Activated CD4-positive, alpha-beta T cell treated with anti-CD3 and anti-CD28 coated beads for 48 hours (primary cell): ENCODE measurements around the gene WASHC4.
A peak's percentile ranks its signal among the peaks of the same experiment; 100 is the strongest.

ENCODE experiments used
- DNase-seq: peaks from one replicate; pipeline ENCODE4 v3.0.0-alpha.2; 2020

The WASHC4 gene, protein sequence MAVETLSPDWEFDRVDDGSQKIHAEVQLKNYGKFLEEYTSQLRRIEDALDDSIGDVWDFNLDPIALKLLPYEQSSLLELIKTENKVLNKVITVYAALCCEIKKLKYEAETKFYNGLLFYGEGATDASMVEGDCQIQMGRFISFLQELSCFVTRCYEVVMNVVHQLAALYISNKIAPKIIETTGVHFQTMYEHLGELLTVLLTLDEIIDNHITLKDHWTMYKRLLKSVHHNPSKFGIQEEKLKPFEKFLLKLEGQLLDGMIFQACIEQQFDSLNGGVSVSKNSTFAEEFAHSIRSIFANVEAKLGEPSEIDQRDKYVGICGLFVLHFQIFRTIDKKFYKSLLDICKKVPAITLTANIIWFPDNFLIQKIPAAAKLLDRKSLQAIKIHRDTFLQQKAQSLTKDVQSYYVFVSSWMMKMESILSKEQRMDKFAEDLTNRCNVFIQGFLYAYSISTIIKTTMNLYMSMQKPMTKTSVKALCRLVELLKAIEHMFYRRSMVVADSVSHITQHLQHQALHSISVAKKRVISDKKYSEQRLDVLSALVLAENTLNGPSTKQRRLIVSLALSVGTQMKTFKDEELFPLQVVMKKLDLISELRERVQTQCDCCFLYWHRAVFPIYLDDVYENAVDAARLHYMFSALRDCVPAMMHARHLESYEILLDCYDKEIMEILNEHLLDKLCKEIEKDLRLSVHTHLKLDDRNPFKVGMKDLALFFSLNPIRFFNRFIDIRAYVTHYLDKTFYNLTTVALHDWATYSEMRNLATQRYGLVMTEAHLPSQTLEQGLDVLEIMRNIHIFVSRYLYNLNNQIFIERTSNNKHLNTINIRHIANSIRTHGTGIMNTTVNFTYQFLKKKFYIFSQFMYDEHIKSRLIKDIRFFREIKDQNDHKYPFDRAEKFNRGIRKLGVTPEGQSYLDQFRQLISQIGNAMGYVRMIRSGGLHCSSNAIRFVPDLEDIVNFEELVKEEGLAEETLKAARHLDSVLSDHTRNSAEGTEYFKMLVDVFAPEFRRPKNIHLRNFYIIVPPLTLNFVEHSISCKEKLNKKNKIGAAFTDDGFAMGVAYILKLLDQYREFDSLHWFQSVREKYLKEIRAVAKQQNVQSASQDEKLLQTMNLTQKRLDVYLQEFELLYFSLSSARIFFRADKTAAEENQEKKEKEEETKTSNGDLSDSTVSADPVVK

DNA sequence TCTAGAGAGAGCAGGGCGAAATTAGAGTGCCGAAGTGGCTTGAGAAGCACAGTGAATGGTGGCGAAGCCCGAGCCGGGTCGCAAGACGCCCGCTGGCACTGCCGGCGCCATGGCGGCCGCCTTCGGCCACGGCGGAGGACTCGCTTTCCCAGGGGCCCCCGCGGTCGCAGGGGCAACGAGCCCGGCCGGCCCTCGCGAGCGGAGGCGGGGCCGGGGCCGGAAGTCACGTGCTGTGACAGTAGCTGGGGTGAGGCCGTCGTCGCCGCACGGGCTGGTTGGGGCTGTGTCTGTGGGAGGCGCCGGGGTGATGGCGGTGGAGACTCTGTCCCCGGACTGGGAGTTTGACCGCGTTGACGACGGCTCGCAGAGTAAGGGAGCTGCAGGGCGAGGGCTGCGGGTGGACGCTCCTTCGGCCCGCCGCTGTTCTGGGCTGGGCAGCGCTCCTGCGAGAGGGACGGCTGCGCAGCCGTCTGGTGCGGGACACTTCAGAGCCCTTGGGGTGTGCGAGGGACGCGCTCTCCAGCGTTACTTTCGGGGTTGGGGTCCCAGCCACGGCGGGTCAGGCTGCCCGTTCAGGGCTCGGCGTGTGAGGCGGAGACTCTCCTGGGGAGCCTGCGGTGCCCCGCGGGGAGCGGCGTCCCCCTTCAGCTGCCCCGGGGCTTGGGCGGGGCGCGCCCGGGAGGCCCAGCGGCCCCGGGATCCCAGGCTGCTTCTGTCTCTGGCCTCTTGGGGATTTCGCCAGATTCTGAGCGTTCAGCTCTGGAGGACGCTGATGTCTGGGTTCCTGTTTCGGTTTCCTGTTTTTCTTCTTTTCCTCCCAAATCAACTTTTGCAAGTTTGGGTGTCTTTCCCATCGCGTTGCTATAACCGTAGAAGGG lies at the start of gene WASHC4:
Gene WASHC4 (plus strand): TSS at position 238 of the 878 bp plus-strand sequence. CDS start 70 bp downstream, at position 308.
- peak; percentile 95 for DNase-seq

DNA sequence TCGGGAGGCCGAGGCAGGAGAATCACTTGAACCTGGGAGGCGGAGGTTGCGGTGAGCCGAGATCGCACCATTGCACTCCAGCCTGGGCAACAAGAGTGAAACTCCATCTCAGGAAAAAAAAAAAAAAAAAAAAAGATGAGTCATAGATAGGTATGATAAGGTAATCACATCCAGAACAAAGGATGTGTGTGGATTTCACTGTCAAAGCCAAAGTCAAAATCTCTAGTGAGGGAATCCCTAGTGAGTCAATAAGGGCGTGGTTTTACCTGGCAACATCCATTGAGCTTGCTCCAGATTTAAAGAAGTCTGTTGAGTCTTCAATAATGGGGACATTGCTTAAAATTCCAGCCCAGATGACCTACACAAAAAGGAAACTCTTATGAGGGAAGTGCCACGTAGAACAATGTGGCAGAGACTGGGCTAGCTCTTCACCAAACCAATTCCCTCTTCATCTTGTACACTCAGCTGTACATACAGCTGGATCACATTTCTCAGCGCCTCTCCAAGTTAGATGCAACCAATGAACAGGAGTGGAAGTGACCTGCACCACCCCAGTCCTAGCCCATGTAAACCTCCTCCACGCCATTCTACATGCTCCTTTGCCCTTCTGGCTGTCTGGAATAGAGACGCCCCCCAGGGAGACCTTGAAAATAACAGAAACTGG lies 46.7 kb upstream of the WASHC4 start:
- DNase-seq = no peak

DNA sequence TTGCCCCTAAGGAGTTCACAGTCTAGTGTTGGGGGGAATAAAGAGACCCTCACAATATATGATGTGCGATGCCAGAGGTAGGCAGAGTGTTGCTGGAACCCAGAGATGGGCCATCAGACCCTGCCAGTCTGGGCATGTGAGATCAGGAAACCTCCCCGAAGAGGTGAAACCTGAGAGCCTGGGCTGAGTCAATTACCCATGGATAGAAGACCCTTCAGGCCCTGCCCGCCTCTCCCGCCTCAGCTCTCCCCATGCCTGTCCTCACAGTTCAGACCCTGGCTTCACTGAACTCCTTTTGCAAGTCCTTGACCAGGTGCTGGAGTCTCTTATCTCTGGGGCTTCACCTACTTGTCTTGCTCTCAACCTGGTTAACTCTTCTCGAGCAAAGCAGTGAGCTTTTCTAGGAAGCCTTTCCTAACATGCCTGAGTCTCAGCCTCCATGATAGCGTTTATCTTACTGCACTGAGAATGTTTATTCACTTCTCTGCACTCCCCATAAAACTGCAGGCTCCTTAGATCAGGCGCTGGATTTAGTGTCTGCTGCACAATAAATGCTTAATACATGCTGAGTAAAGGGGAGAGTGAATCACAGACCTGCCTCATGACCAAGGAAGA lies 42.9 kb upstream of the WASHC4 start:
- DNase-seq = no peak

DNA sequence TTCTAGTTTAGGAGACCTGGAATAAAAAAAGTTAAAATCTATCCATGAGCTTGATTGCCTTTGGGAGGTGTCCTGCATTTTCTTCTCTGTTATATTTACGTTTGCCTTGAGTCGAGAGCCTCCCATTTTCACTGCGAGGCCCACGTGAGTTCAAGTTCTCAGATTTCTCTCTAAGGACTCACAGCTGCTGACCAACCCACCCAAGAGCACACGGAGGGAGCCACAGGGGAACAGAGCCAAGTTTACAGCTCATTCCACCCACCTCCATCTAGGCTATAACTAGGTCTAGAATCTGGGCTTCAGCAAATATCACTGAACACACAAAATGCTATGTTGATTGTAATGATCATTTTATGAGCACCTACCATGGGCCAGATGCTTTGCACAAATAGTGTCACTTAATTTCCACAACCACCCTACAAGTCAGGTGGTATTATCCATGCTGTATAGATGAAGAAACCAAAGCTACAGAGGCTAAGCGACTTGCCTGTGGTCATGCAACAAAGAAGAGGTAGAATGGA lies 40.0 kb upstream of the WASHC4 start:
- DNase-seq = no peak

DNA sequence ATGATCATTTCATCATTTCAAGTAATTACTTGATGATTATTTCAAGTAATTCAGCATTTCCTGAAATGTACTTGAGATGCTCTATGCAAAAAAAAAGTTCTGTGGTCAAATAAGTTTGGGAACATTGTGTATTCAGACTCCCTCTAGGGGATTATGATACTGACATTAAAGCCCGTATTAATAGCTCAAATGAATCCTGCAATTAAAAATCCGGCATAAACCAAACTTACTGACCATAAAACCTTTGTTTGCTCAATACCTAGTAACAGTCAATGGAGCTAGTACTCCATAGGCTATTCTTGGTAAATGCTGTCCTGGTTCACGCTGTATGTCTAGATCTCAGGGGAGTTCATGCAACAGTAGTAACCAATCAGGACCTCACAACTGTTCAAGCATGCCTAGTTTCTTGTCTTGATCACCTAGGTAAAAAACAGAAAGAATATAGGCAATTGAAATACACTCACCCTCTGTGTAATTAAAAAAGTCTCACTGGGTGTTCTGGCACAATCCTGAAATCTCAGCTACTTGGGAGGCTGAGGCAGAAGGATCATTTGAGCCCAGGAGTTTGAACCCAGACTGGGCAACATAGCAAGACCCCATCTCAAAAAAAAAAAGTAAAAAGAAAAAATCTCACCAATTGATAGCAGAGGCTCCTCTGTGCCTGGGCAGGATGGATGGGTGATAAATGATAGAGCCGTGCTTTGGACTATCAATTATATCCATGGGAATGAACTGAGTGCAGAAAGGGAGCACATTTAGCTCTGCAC lies 37.4 kb upstream of the WASHC4 start:
- no peak for DNase-seq

DNA sequence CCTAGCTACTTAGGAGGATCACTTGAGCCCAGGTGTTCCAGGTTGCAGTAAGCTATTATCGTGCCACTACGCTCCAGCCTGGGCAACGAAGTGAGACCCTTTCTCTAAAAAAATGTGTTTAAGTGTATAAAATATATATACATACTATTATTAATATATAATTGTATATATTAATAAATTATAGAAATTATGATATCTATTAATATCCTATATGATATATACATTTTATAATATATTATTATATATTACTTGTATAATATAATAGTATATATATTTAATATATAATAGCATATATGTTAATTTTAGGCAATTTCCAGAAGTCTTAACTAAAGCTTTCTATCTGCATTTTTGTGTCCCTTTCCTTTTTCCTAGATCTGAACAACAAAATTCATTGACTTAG lies 35.5 kb upstream of the WASHC4 start:
- no peak for DNase-seq

DNA sequence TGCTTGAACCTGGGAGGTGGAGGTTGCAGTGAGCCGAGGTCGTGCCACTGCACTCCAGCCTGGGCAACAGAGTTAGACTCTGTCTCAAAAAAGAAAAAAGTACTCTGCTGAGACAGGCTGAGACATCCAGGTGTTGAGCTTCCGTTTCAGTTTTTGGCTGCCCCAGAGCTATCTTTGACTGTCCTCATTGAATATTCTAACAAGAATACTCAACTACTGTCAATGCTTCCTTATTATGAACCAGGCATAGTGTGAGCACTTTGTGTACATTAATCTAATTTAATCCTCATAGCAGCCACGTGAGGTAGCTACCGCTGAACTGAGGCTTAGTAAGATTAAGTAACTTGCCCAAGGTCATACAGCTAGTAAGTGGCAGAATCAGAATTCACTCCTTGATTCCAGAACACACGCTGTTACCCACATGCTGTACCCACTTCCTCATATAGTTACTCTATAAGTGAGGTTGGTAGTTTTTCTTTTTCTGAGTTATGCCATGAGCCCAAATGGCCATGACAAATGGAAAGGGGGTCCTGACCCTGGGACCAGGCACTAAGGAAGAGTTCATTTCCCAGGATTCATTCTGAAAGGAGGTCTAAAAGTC lies 34.5 kb upstream of the WASHC4 start:
- DNase-seq = no peak

DNA sequence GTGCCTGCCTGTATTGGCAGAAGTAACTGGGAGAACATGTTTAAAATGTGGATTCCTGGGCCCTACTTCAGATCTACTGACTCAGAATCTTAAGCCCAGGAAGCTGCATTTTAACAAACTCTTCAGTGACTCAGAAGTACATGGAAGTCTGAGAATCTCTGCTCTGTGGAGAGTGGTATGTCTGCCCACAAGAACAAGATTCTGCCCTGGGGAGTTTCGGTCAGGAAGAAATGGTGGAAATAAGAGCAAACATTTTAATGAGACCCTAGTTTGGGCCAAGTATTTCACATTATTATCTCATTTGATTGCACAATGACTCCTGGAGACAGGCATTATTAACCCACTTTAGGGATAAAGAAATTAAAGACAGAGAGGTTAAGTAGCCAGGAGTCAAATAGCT lies 31.4 kb upstream of the WASHC4 start:
- DNase-seq = no peak

DNA sequence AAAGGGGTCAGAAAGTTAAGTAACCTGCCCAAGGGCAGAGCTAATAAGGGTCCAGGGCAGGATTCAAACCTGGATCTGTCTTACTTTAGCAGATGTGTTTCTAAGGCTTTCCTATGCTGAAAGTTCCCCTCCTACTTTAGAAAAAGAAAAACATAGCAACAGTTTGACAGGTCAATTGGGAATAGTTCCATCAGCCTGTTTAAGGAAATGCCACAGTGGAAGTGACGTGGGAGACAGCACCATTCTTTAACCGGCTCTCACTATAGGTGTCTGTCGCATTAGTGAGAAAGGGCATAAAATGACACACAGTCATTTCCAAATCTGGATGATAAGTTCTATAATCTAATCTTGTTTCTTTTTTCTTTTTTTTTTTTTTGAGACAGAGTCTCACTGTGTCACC lies 30.6 kb upstream of the WASHC4 start:
- no peak for DNase-seq

DNA sequence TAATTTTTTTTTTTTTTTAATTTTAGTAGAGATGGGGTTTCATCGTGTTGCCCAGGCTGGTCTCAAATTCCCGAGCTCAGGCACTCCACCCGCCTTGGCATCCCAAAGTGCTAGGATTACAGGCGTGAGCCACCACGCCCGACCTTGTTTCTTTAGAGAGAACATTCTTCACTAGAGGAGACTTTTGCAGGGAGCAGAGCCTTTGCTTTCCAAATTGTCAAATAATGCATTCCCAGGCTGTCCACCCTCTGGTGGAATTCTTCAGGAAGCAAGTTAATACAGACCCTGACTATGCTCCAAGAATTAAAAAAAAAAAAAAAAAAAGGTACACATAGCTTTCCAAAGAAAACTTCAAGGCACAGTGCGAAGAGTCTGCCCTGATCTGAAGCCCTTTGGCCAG lies 30.1 kb upstream of the WASHC4 start:
- no peak for DNase-seq

DNA sequence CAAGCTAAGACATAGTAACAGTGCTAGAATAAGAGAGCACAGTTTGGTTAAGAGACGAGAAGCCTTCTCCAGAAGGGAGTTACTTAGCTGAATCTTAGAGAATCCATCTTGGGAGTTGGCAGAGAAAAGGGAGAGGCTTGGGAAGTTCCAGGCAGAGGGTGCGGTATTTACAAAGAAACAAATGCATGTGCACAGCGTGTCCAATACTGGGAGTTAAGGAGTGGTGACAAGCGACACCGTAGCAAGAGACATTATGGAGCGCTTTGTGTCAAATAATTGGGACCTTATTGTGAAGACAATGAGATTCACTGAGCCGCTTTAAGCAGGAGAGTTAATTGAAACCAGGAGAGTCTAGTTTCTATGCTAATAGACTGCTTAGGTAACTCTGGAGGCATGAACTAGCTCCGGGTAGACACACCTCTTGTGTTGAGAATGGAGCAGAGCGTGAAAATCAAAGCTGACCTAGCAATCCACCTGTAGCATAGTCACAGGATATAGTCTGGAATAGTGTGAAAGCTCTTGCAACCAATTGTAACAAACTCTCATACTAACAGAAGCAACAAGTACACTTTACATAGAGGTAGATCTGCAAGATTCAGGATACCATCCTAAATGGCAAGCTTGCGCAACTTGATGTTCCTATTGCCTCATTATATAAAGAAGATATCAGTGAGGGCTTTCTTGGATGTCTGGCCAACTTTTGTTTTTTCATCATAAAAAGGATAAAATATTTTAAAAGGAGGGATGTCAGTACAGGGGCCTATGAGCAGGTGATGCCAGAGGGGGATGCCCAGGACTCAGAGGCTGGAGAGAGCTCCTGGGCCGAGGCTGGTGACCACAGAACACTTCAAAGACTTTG lies 28.6 kb upstream of the WASHC4 start:
- DNase-seq = no peak

DNA sequence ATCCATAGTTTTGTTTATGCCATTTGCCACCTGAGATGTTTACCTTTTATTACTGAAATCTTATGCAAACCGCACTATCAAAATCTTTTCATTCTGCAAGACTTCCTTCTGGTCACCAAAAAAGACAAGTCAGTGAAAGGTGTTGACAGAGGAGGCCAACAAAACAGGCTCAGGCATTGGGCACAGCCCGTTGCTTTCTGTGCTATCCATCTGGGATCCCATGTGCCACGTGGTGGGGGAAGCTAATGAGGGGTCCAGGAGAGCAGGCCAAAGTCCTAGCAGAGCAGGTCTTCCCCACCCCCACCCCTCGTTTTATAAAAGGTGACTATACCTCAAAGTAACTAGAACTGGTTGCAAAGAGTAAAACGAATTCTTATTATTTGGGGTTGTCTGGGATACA lies 24.5 kb upstream of the WASHC4 start:
- DNase-seq = no peak

DNA sequence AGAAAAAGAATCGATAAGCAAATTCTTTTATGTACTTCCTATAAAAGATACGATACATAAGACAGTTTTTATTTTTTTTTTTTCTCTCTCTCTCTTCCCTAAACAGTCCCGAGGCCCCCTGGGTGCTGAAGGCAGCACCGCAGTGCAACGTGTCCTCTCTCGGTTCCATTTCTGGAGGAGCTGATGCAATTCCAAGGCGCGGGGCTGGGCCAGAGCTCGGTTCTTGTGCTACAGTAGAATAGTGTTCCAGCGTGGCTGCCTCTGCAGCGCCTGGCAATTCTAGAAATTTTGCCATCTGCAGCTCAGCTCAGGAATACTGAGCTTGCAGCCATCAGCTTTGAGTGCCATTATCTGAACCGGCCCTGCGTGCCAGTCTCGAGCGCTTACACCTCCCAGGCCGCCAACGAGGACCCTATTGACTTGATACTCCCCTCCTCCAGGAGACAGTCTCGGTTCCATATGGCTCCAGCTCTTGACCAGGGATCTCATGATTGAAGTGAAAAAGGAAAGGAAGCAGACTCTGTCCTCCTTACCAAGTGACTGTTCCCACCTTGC lies 23.9 kb upstream of the WASHC4 start:
- peak; percentile 36 for DNase-seq

DNA sequence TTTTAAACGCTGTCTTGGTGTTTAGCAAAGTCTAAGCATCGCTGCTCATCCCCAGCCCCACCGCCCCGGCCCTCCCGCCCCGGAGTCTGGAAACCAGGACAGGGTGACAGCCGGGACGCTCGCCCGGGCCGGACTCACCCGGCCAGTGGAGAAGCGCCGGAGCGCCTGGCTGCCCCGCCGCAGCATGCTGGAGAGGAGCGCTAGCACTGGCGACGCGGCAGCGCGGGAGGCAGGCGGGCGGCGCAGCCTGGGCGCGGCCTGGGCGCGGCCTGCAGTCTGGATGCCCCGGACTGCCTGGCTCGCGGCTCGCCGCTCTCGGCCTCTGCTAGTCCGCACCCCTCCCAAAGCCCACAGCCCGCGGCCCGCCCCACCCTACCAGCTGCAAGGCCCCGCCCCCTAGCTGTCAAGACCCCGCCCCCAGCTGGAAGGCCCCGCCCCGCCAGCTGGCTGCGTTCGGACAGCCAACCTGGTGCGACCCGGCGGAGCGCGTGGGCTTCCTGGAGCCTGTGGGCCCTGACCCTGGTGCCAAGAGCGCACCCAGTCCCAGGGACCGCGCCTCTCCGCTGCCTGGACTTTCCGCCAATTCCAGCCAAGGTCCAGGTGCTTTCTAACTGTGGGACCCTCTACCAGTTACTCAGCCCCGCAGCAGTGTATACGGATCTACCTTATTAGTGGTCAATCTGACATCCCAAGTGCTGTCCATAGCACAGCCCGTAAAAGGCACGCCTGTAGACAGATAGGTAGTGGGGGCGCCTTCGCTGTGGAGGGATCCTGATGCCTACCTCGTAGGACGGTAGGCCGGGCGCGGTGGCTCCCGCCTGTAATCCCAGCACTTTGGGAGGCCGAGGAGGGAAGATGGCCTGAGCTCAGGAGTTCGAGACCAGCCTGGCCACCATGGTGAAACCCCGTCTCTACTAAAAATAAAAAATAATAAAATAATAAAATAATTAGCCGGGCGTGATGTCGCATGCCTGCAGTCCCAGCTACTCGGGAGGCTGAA lies 23.0 kb upstream of the WASHC4 start, which contains the start of gene ALDH1L2:
Gene ALDH1L2 (minus strand): TSS at position 208 of the 1,000 bp plus-strand sequence. CDS start 22 bp downstream, at position 186.
- DNase-seq = peak; percentile 75

DNA sequence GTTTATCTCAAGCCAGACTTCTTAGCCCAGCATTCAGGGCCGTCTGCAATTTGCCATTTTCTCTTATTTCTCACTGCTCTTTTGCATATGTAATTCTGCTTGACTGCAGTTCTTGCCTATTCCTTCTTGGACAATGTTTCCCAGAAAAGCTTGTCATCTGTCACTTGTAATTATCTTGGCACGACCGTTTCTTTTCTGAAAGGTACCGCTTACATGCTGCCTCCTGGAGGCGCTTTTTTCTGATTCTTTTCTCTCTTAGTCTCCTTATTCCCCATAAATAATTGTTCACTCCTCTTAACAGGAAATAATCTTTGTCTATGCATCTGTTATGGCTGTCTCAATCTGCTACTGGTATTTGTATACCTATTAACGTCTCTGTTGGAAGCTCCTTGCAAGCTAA lies 22.0 kb upstream of the WASHC4 start:
- DNase-seq = no peak

DNA sequence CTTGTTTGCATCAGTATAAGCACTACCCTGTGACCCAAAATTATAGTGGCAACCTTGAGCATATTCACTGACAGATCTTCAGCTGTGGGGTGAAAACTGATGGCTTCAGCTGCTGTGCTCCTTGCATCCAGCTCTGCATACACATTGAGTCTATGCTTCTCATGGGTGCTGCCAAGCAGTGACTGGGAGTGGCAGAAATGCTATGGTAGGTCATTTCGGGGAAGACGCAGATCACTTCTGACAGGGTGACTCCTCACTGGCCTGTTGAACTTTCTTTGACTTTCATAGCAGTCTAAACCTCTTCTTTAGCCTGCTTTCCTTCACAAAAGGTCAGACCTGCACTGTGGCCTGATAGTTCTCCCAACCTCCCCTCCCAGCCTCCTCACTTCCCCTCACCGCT lies 17.7 kb upstream of the WASHC4 start:
- DNase-seq = no peak

DNA sequence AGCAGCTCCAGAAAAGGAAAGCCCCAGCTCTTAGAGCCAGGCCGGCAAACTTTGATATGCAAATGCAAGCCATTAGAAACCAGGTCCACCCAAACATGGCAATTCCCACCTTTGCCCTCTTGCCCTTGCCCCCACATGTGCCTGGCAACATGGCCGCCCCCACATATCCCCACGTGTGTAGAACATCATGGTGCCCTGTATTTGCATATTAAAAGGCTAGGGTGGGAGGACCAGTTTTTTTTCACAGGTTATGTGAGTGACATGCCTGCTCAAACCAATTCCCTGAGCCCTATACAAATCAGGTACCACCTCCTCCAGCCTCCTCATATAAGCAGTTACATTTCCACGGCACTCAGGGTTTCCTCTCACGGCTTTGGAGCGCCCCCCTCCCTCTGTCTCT lies 17.2 kb upstream of the WASHC4 start:
- no peak for DNase-seq
